ENCODE data around the gene PRPF40A. TPM values are rescaled to one million over a fixed set of nuclear protein-coding genes. Genes with fewer than 3 reads are reported as not detected.

Gene PRPF40A
- total and polyA plus RNA-seq, 9 of the 15 experiments (the other 6 are each of a cell fraction or from before 2014, with no cell fraction given): 168 to 304 (median 264) TPM

DNA sequence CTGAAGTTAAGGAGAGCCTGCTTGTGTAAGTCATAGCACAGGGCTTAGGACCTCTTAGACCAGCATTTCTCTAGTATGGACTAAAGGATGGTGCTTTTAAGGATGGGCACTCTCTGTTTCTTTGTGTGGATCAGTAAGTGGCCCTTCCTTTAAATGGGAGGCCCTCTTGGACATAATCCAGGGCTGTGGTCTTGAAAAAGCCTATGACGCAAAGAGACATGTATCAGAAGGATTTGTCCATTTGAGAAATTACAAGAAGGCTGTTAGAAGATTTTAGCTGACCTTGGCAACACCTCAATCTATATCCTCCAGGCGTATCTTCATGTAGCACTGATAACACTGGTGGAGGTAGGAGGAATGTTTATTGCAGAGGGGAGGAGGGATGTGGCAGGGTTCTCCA lies 79.2 kb downstream of the PRPF40A start:
- TF ChIP-seq HOXB6 (CRISPR knock-in tag; IDR thresholded peaks at IDR 0.05; ENCODE audit: borderline replicate concordance) (no peak), MAZ (CRISPR knock-in tag; conservative IDR thresholded peaks at IDR 0.05 in 1 of 2, IDR thresholded peaks at IDR 0.05 in 1 of 2) (no peak), ZNF79 (CRISPR knock-in tag; IDR thresholded peaks at IDR 0.05; ENCODE audit: low read depth) (no peak), FOXK1 (CRISPR knock-in tag; IDR thresholded peaks at IDR 0.05; ENCODE audit: borderline replicate concordance) (no peak), NR3C1 (CRISPR knock-in tag; IDR thresholded peaks at IDR 0.05) (no peak), TOE1 (IDR thresholded peaks at IDR 0.05; ENCODE audit: borderline replicate concordance) (no peak), TOE1 (CRISPR knock-in tag; IDR thresholded peaks at IDR 0.05; ENCODE audit: borderline replicate concordance, low read depth) (no peak), RBM34 (IDR thresholded peaks at IDR 0.05; ENCODE audit: borderline replicate concordance, insufficient read depth, low read length) (no peak)
- TF ChIP-seq, protein P1, sequence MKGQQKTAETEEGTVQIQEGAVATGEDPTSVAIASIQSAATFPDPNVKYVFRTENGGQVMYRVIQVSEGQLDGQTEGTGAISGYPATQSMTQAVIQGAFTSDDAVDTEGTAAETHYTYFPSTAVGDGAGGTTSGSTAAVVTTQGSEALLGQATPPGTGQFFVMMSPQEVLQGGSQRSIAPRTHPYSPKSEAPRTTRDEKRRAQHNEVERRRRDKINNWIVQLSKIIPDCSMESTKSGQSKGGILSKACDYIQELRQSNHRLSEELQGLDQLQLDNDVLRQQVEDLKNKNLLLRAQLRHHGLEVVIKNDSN (CRISPR knock-in tag; IDR thresholded peaks at IDR 0.05): no peak
- TF ChIP-seq, protein P2, sequence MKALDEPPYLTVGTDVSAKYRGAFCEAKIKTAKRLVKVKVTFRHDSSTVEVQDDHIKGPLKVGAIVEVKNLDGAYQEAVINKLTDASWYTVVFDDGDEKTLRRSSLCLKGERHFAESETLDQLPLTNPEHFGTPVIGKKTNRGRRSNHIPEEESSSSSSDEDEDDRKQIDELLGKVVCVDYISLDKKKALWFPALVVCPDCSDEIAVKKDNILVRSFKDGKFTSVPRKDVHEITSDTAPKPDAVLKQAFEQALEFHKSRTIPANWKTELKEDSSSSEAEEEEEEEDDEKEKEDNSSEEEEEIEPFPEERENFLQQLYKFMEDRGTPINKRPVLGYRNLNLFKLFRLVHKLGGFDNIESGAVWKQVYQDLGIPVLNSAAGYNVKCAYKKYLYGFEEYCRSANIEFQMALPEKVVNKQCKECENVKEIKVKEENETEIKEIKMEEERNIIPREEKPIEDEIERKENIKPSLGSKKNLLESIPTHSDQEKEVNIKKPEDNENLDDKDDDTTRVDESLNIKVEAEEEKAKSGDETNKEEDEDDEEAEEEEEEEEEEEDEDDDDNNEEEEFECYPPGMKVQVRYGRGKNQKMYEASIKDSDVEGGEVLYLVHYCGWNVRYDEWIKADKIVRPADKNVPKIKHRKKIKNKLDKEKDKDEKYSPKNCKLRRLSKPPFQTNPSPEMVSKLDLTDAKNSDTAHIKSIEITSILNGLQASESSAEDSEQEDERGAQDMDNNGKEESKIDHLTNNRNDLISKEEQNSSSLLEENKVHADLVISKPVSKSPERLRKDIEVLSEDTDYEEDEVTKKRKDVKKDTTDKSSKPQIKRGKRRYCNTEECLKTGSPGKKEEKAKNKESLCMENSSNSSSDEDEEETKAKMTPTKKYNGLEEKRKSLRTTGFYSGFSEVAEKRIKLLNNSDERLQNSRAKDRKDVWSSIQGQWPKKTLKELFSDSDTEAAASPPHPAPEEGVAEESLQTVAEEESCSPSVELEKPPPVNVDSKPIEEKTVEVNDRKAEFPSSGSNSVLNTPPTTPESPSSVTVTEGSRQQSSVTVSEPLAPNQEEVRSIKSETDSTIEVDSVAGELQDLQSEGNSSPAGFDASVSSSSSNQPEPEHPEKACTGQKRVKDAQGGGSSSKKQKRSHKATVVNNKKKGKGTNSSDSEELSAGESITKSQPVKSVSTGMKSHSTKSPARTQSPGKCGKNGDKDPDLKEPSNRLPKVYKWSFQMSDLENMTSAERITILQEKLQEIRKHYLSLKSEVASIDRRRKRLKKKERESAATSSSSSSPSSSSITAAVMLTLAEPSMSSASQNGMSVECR (CRISPR knock-in tag; IDR thresholded peaks at IDR 0.05): no peak
- TF ChIP-seq, protein P3, sequence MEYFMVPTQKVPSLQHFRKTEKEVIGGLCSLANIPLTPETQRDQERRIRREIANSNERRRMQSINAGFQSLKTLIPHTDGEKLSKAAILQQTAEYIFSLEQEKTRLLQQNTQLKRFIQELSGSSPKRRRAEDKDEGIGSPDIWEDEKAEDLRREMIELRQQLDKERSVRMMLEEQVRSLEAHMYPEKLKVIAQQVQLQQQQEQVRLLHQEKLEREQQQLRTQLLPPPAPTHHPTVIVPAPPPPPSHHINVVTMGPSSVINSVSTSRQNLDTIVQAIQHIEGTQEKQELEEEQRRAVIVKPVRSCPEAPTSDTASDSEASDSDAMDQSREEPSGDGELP (CRISPR knock-in tag; IDR thresholded peaks at IDR 0.05; ENCODE audit: borderline replicate concordance): no peak
- no TSS peak for BruUV-seq (replicated peaks)
- Histone ChIP-seq H4K20me1 (replicated peaks; ENCODE audit: control insufficient read depth, insufficient read depth, low read length) (peaks cover 8% of the 10 kb centered on the region; the same call in 1 of the 2 replicates), H3K9ac (ENCODE audit: insufficient read depth in 1 of 2, low read depth in 2 of 2, low read length in 2 of 2) (no peak overlapping the region), H3K27me3 (ENCODE audit: control insufficient read depth in 2 of 2, insufficient read depth in 2 of 2, low read length in 2 of 2) (peaks cover 9 to 18% of the 10 kb centered on the region in 2 experiments; a peak in 3 of 5 replicates), H3K36me3 (ENCODE audit: control insufficient read depth, insufficient read depth, low read length) (no peaks in the 10 kb centered on the region), H3K27ac (ENCODE audit: extremely low read depth, low read depth, low read length) (no peak overlapping the region), H3K9me3 (replicated peaks; ENCODE audit: control insufficient read depth, insufficient read depth, low read depth, low read length) (no peaks in the 10 kb centered on the region), H3K4me1 (replicated peaks in 1 of 2; ENCODE audit: control insufficient read depth in 2 of 2, insufficient read depth in 2 of 2, low read length in 2 of 2) (no peaks in the 10 kb centered on the region), H3K9me1 (ENCODE audit: control insufficient read depth, insufficient read depth, low read length) (no peaks in the 10 kb centered on the region), H3K79me2 (ENCODE audit: control insufficient read depth, insufficient read depth, low read length) (no peaks in the 10 kb centered on the region), H3K4me3 (no peak overlapping the region), H3K4me2 (ENCODE audit: insufficient read depth, low read length) (no peak overlapping the region), H2AFZ (ENCODE audit: low read depth, low read length) (no peak overlapping the region)
- DNase-seq (ENCODE audit: extremely low read depth in 1 of 4, low spot score in 3 of 4) (no peak), ATAC-seq (no peak), FAIRE-seq (no peak)
- POLR2A ChIA-PET: interaction anchor here (1.0 to 1.1 kb wide), 2 partner anchors 9 to 10 kb away, joined by 3 read pairs; no protein-coding TSS in a partner anchor
- CTCF ChIA-PET (ENCODE audit: low intra/inter-chr PET ratio): no interaction called here
- in situ Hi-C loops (cut with MboI): no loop called here
- 15% methylated on average over 2 of the region's 2 CpGs for WGBS (ENCODE audit: insufficient coverage, low coverage, missing lambda C conversion rate)
- intact Hi-C loops (cut with micrococcal nuclease): loop anchor here (5.0 to 10.0 kb wide), 2 partner anchors 303 to 461 kb away; partner anchors contain the start of genes FMNL2 and STAM2
